ENCODE data around the gene EEF1A1.
"Not testable (repeated sequence)": the region's sequence is repeated elsewhere in the genome, so short reads cannot be mapped to it uniquely, and the experiment has no call there.

Gene EEF1A1

GRCh38 chr6:73520688-73521350 lies at the start of gene EEF1A1:
EEF1A1 (minus strand) TSS chr6:73521032; CDS start chr6:73520026, 1,006 bp downstream.
- peak; percentile 100 for DNase-seq

- no peak for DNase-seq
Observed at GRCh38 chr6:73569121-73569520, 48.3 kb upstream of the EEF1A1 start.

- DNase-seq, result no peak
Observed at GRCh38 chr6:73566954-73567591, 46.2 kb upstream of the EEF1A1 start.

- not testable (repeated sequence) for DNase-seq
Observed at GRCh38 chr6:73566486-73566871, 45.6 kb upstream of the EEF1A1 start.

- DNase-seq, result peak; percentile 90
Observed at GRCh38 chr6:73565767-73566485, 45.1 kb upstream of the EEF1A1 start.

GRCh38 chr6:73564578-73565345 lies 43.9 kb upstream of the EEF1A1 start:
- no peak for DNase-seq

- no peak for DNase-seq
Observed at GRCh38 chr6:73562558-73562957, 41.7 kb upstream of the EEF1A1 start.

- DNase-seq, result no peak
Observed at GRCh38 chr6:73560853-73561407, 40.1 kb upstream of the EEF1A1 start.

- DNase-seq, result no peak
Observed at GRCh38 chr6:73560182-73560732, 39.4 kb upstream of the EEF1A1 start.

- not testable (repeated sequence) for DNase-seq
Observed at GRCh38 chr6:73559399-73559794, 38.6 kb upstream of the EEF1A1 start.

- DNase-seq, result no peak
Observed at GRCh38 chr6:73558624-73559398, 38.0 kb upstream of the EEF1A1 start.

- no peak for DNase-seq
Observed at GRCh38 chr6:73556836-73557235, 36.0 kb upstream of the EEF1A1 start.

GRCh38 chr6:73555380-73555949 lies 34.6 kb upstream of the EEF1A1 start:
- not testable (repeated sequence) for DNase-seq

- DNase-seq, result not testable (repeated sequence)
Observed at GRCh38 chr6:73551115-73551514, 30.3 kb upstream of the EEF1A1 start.

- DNase-seq, result no peak
Observed at GRCh38 chr6:73548458-73549446, 27.9 kb upstream of the EEF1A1 start.

GRCh38 chr6:73547036-73547435 lies 26.2 kb upstream of the EEF1A1 start:
- no peak for DNase-seq

GRCh38 chr6:73542891-73543290 lies 22.1 kb upstream of the EEF1A1 start:
- no peak for DNase-seq

- not testable (repeated sequence) for DNase-seq
Observed at GRCh38 chr6:73542481-73542880, 21.6 kb upstream of the EEF1A1 start.

GRCh38 chr6:73538116-73538779 lies 17.4 kb upstream of the EEF1A1 start:
- DNase-seq, result no peak

Measured in islet precursor cell (in vitro differentiated cells).